ENCODE measurements around the gene SLC6A3. TPM values are rescaled to one million over a fixed set of nuclear protein-coding genes. Genes with fewer than 3 reads are reported as not detected.

The SLC6A3 gene
- total and polyA plus RNA-seq, 7 donors = under 0.01 to 0.01 TPM; not detected in 5

DNA sequence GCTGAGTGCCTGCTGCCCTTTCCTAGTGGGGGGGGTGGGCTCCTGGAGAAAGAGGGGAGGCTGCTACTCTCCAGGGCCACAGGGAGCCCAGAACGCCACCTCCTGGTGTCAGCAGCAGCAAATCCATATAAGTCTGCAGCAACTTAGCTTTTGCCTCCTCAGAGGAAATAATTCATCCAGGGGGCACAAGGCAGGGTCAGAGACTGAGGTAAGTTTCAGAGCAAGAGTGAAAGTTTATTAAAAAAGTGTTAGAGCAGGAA lies 96.3 kb downstream of the SLC6A3 start:
- no peaks in the 10 kb centered on the region for H3K9me3 ChIP-seq
- H3K27me3 ChIP-seq (ENCODE audit: insufficient read depth in 3 of 3, low read length in 2 of 3) = no peaks in the 10 kb centered on the region
- DNase-seq (no peak), ATAC-seq (no peak)
- H3K4me3 ChIP-seq = no peak overlapping the region
- 71 to 79% (median 72%) methylated on average over 1 of the region's 1 CpG for WGBS, 3 donors
- H3K4me1 ChIP-seq = peaks cover 12% of the 10 kb centered on the region
- no peak overlapping the region for H3K27ac ChIP-seq
- intact Hi-C loops (cut with DNase I) = loop anchor here (10.0 kb wide), 3 partner anchors 176 to 456 kb away; partner anchors contain the start of genes LPCAT1 (in 1 of the 2) and NDUFS6 (in 1 of the 2)
- TF ChIP-seq, protein P1, sequence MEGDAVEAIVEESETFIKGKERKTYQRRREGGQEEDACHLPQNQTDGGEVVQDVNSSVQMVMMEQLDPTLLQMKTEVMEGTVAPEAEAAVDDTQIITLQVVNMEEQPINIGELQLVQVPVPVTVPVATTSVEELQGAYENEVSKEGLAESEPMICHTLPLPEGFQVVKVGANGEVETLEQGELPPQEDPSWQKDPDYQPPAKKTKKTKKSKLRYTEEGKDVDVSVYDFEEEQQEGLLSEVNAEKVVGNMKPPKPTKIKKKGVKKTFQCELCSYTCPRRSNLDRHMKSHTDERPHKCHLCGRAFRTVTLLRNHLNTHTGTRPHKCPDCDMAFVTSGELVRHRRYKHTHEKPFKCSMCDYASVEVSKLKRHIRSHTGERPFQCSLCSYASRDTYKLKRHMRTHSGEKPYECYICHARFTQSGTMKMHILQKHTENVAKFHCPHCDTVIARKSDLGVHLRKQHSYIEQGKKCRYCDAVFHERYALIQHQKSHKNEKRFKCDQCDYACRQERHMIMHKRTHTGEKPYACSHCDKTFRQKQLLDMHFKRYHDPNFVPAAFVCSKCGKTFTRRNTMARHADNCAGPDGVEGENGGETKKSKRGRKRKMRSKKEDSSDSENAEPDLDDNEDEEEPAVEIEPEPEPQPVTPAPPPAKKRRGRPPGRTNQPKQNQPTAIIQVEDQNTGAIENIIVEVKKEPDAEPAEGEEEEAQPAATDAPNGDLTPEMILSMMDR (IDR thresholded peaks at IDR 0.05) = no peak
- no peaks in the 10 kb centered on the region for H3K36me3 ChIP-seq (ENCODE audit: insufficient read depth in 1 of 2, low read depth in 1 of 2)

DNA sequence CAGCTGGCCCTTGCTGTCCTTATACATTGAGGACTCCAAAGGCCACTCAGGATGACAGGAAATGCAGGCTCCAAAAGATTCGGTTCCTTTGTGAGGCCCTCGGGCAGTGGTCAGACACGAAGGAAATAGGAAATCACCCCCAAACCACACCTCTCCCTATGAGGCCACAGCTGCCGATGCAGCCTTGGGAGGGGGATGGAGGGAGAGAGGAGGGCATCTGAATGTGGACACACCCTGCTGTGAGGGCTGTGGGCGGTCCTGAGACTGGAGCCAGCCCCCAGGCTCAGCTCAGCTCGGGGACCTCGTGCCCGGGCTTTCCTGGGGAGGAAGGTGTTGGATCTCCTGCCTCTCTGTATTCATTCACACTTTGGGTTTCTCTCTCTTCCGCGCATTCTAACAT lies 97.7 kb downstream of the SLC6A3 start:
- no peaks in the 10 kb centered on the region for H3K27me3 ChIP-seq (ENCODE audit: insufficient read depth in 3 of 3, low read length in 2 of 3)
- peaks cover 0 to 9% of the 10 kb centered on the region in 2 donors for H3K36me3 ChIP-seq (ENCODE audit: insufficient read depth in 1 of 2, low read depth in 1 of 2)
- TF ChIP-seq, protein P1 (IDR thresholded peaks at IDR 0.05) = no peak
- no peak overlapping the region for H3K4me3 ChIP-seq
- 43 to 59% (median 48%) methylated on average over 10 of the region's 10 CpGs for WGBS, 3 donors
- DNase-seq = no peak
- H3K9me3 ChIP-seq = no peaks in the 10 kb centered on the region
- intact Hi-C loops (cut with DNase I) = loop anchor here (10.0 kb wide), 3 partner anchors 177 to 457 kb away; partner anchors contain the start of genes LPCAT1 (in 1 of the 2) and NDUFS6 (in 1 of the 2)
- no peak for ATAC-seq
- H3K27ac ChIP-seq = no peak overlapping the region
- H3K4me1 ChIP-seq = peaks cover 18% of the 10 kb centered on the region

GRCh38 chr5:1346627-1347440 lies 98.4 kb downstream of the SLC6A3 start:
- Histone ChIP-seq H3K27me3 (ENCODE audit: insufficient read depth in 3 of 3, low read length in 2 of 3) (no peaks in the 10 kb centered on the region), H3K4me1 (peaks cover 18% of the 10 kb centered on the region), H3K27ac (no peak overlapping the region), H3K4me3 (no peak overlapping the region), H3K36me3 (ENCODE audit: insufficient read depth in 1 of 2, low read depth in 1 of 2) (peaks cover 1 to 16% of the 10 kb centered on the region in 2 donors), H3K9me3 (no peaks in the 10 kb centered on the region)
- ATAC-seq = no peak
- WGBS, 3 donors = 78 to 82% (median 81%) methylated on average over 21 of the region's 21 CpGs
- DNase-seq = no peak
- TF ChIP-seq, protein P1 (IDR thresholded peaks at IDR 0.05) = no peak
- intact Hi-C loops (cut with DNase I) = loop anchor here (10.0 kb wide), 3 partner anchors 178 to 458 kb away; partner anchors contain the start of genes LPCAT1 (in 1 of the 2) and NDUFS6 (in 1 of the 2)

- peak overlapping the region; percentile 88 for H3K27ac ChIP-seq
Measured at GRCh38 chr5:1345876-1346626, 99.2 kb downstream of the SLC6A3 start.

More at GRCh38 chr5:1345876-1346626, 99.2 kb downstream of the SLC6A3 start:
- H3K4me1 ChIP-seq = peaks cover 18% of the 10 kb centered on the region
- no peaks in the 10 kb centered on the region for H3K27me3 ChIP-seq (ENCODE audit: insufficient read depth in 3 of 3, low read length in 2 of 3)
- DNase-seq (no peak), ATAC-seq (peak in 1 of 4 donors; percentile 14)
- no peaks in the 10 kb centered on the region for H3K9me3 ChIP-seq
- intact Hi-C loops (cut with DNase I) = loop anchor here (10.0 kb wide), 3 partner anchors 179 to 459 kb away; partner anchors contain the start of genes LPCAT1 (in 1 of the 2) and NDUFS6 (in 1 of the 2)
- TF ChIP-seq, protein P1 (IDR thresholded peaks at IDR 0.05) = no peak
- peaks cover 4 to 24% of the 10 kb centered on the region in 2 donors for H3K36me3 ChIP-seq (ENCODE audit: insufficient read depth in 1 of 2, low read depth in 1 of 2)
- WGBS, 3 donors = 64 to 68% (median 65%) methylated on average over 24 to 27 of the region's 27 CpGs
- H3K4me3 ChIP-seq = peak overlapping the region; percentile 87
